Chondrocyte (in vitro differentiated cells): ENCODE results near the gene P2RX3. TPM values are rescaled to one million over a fixed set of nuclear protein-coding genes. Genes with fewer than 3 reads are reported as not detected.

Experiments used
- DNase-seq: peaks from one replicate; pipeline ENCODE4 v3.0.0; 2021; ENCODE audit warnings: mixed read lengths, low spot score
- H3K27ac Mint-ChIP-seq: one replicate; pipeline ENCODE4 v1.8.0; 2021; ENCODE audit warnings: mild to moderate bottlenecking, moderate library complexity, mixed read lengths; ENCODE audit not compliant: unreplicated experiment
- H3K27me3 Mint-ChIP-seq: 2 replicates; pipeline ENCODE4 v1.8.0; 2021; ENCODE audit warnings: low read depth, mixed read lengths
- H3K36me3 Mint-ChIP-seq: 2 replicates; pipeline ENCODE4 v1.8.0; 2021; ENCODE audit warnings: low read depth, mixed read lengths
- H3K4me1 Mint-ChIP-seq: 2 replicates; pipeline ENCODE4 v1.8.0; 2021; ENCODE audit warnings: low read depth, mild to moderate bottlenecking, mixed read lengths
- H3K4me3 Mint-ChIP-seq: one replicate; pipeline ENCODE4 v1.8.0; 2021; ENCODE audit warnings: mild to moderate bottlenecking, moderate library complexity, mixed read lengths; ENCODE audit not compliant: unreplicated experiment
- H3K9me3 Mint-ChIP-seq: 2 replicates; pipeline ENCODE4 v1.8.0; 2021; ENCODE audit warnings: low read depth, mixed read lengths
- total RNA-seq: library from RNA; stranded (reverse); gene quantifications from 3 replicates; pipeline ENCODE4 v1.2.1, GENCODE V29; 2021
- TF ChIP-seq, protein P1 (sequence below): fragments of 200-600 bp; sonication (generic); IDR thresholded peaks from 2 replicates; pipeline ENCODE4 v1.5.0; 2021; ENCODE audit warnings: antibody characterized with exemption, mild to moderate bottlenecking, moderate library complexity

Gene P2RX3
- total RNA-seq, 1 donor from 2014 or later, result not detected

DNA sequence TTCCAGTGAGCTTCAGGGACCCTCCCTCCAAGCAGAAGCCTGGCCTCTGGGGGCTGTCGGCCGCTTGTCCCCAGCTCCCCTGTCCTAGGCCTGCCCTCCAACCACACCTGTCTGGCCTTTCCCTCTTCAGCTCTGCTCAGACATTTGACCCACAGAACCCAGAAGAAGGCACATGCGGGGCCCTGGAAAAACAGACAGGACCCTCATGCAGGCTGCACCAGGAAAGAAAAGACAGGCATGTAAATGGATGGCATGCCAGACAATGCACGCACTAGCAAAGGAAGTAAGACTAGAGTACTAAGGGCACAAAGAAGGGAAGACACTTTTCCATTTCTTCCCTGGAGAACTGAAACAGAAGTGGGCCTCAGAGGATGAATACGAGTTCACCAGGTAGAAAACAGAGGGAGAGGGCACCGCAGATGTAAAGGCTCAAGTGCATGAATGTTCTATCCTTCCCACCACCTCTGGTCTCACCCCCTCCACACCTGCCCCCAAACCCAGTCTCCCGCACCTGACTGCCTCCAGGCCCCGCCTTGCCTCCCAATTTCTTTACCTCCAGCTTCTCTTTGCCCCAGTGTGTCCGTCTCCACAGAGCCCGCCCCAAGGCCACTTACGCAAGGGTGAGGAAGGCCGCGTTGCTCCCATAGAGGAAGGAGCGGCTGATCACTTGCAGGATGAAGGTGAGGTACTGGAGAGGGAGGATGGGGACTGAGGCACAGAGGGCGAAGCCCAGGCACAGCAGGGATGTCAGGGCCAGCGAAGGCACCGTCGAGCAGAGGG is 71.4 kb downstream of the P2RX3 start:
- Mint-ChIP-seq H3K27me3 (no peaks in the 10 kb centered on the region), H3K4me1 (peaks cover 4% of the 10 kb centered on the region), H3K9me3 (no peaks in the 10 kb centered on the region), H3K4me3 (no peak overlapping the region), H3K36me3 (peaks cover 21% of the 10 kb centered on the region), H3K27ac (no peak overlapping the region)
- no peak for DNase-seq
- TF ChIP-seq, protein P1, sequence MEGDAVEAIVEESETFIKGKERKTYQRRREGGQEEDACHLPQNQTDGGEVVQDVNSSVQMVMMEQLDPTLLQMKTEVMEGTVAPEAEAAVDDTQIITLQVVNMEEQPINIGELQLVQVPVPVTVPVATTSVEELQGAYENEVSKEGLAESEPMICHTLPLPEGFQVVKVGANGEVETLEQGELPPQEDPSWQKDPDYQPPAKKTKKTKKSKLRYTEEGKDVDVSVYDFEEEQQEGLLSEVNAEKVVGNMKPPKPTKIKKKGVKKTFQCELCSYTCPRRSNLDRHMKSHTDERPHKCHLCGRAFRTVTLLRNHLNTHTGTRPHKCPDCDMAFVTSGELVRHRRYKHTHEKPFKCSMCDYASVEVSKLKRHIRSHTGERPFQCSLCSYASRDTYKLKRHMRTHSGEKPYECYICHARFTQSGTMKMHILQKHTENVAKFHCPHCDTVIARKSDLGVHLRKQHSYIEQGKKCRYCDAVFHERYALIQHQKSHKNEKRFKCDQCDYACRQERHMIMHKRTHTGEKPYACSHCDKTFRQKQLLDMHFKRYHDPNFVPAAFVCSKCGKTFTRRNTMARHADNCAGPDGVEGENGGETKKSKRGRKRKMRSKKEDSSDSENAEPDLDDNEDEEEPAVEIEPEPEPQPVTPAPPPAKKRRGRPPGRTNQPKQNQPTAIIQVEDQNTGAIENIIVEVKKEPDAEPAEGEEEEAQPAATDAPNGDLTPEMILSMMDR, result no peak

DNA sequence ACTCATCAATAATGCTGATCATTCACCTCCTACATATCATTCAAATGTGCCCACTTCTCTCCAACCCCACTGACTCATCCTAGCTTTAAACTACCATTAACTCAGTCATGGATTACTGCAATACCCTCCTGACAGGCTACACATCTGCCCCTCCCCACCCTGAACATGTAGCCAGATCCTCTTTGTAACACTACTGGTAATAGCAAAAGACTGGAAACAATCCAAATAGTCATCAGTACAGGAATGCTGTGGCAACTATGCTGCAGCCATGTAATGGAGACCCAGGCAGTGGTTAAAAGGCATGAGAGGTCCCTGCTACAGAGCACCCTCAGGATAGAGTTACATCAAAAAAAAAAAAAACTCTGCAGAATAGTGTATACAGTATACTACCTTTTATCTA is 72.1 kb downstream of the P2RX3 start:
- Mint-ChIP-seq H3K4me3 (no peak overlapping the region), H3K4me1 (peaks cover 4% of the 10 kb centered on the region), H3K9me3 (no peaks in the 10 kb centered on the region), H3K36me3 (peaks cover 26% of the 10 kb centered on the region), H3K27ac (no peak overlapping the region), H3K27me3 (no peaks in the 10 kb centered on the region)
- TF ChIP-seq, protein P1, result no peak
- no peak for DNase-seq

DNA sequence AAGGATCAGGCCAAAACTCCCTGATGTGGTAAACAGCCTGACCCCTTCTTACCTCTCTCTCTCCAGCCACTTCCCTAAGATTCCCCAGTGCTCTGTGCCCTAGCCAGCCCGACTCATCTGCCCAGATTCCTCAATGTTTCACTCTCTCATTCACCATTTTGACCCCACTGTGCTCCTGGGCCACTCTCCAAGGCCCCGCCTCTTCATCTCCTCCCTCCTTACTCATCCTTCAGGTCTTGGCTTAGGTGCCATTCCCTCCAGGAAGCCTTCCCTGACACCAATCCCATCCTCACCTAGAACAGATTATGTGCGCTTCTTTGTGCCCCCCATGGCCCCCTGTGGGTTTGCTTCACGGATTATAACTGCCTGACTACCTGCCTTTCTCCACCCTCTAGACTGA is 75.5 kb downstream of the P2RX3 start:
- DNase-seq, result no peak
- peaks cover 4% of the 10 kb centered on the region for H3K4me1 Mint-ChIP-seq
- TF ChIP-seq, protein P1, result no peak
- no peaks in the 10 kb centered on the region for H3K27me3 Mint-ChIP-seq
- H3K27ac Mint-ChIP-seq, result no peak overlapping the region
- H3K4me3 Mint-ChIP-seq, result no peak overlapping the region
- peaks cover 28% of the 10 kb centered on the region for H3K36me3 Mint-ChIP-seq
- no peaks in the 10 kb centered on the region for H3K9me3 Mint-ChIP-seq

DNA sequence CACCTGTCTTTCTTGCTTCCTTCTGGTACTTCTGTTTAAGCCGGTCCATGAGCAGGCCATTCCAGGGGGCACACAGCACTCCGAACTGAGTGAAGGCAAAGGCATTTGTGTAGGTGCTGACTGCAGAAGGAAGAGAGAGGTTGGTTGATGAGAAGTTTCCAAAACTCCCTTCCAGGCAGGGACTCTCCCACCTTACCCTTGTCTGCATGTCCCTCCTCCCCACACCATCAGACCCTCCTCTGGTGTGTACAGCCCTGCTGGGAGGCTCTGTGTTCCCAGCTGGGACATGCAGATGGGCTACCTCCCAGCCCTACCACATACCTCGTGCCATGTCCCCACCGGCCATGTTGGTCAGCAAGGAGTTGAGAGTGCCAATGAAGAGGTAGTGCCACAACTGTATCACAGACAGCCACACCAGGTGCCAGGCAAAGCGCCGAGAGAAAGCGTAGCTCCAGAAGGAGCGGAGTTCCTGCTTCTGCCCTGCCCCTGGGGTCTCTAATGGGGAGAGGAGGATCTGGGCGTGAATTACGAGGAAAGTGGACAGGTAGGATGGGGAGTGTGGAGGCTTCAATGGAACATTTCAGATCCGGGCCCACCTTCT is 76.6 kb downstream of the P2RX3 start:
- peaks cover 4% of the 10 kb centered on the region for H3K4me1 Mint-ChIP-seq
- H3K27ac Mint-ChIP-seq, result no peak overlapping the region
- peaks cover 28% of the 10 kb centered on the region for H3K36me3 Mint-ChIP-seq
- no peak overlapping the region for H3K4me3 Mint-ChIP-seq
- no peaks in the 10 kb centered on the region for H3K9me3 Mint-ChIP-seq
- no peak for DNase-seq
- TF ChIP-seq, protein P1, result no peak
- no peaks in the 10 kb centered on the region for H3K27me3 Mint-ChIP-seq

DNA sequence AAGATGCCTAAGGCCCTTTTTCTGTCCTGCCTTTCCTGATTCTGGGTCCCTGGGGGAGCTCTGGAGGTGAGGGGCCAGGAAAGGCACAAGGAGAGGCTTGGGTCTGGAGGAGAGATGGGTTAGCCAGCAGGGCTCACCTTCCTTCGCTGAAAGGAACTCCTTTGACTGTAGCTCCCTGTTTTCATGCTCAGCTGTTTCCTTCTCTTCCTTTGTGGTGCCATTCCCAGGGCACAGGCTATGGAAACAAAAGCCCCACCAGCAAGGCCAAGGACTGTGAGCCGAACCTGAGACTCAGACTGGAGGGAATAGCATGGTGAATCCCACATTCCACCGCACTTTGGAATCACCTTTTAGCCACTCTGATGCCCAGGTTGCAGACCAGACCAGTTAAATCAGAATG is 78.3 kb downstream of the P2RX3 start:
- H3K27ac Mint-ChIP-seq, result no peak overlapping the region
- H3K36me3 Mint-ChIP-seq, result peaks cover 28% of the 10 kb centered on the region
- H3K9me3 Mint-ChIP-seq, result no peaks in the 10 kb centered on the region
- DNase-seq, result no peak
- H3K27me3 Mint-ChIP-seq, result no peaks in the 10 kb centered on the region
- TF ChIP-seq, protein P1, result no peak
- H3K4me3 Mint-ChIP-seq, result no peak overlapping the region
- no peaks in the 10 kb centered on the region for H3K4me1 Mint-ChIP-seq
